Activated effector memory CD4-positive, alpha-beta T cell treated with anti-CD3 and anti-CD28 coated beads, Interleukin-2, amount 50 U/mL, for 16 hours (primary cell): ENCODE data around the gene TRA2B.

ENCODE experiments used
- DNase-seq: peaks from one replicate; pipeline ENCODE4 v3.0.0-alpha.2; 2020

Gene TRA2B

DNA sequence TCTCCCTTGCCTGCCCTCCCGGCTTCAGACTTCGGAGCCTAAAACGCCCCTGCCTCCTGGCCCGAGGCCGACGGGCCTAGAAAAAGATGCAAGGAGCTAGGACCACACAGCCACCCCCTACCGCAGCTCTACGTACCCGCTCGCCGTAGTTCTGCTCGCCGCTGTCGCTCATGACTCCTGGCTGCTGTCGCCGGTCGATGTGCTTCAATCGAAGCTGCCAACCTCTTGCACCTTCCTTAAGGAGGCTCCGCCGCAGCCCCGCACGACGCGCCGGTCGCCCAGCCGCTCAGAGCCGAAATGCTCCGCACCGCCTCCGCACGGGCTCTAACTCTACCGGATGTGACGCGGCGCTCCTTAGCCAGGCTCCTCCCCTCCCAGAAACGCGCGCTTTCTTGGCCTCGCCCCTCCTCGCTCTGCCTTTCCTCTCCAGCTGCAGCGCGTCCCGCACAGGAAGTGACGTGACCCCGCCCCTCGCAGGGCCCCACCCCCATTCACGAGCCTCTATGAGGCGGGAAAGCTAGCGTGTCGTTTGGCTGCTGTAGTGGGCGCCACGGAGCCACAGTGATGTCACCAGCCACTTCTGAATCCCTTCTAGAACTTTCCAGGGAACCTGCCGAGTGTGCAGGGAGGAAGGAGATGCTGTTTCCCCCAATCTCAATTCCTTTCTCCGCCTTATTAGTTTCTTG is at the start of gene TRA2B:
Gene TRA2B, minus strand, starts transcription at position 326 of the 686 bp plus-strand sequence. Its CDS starts 154 bp downstream, at position 172.
- DNase-seq: peak; percentile 100

DNA sequence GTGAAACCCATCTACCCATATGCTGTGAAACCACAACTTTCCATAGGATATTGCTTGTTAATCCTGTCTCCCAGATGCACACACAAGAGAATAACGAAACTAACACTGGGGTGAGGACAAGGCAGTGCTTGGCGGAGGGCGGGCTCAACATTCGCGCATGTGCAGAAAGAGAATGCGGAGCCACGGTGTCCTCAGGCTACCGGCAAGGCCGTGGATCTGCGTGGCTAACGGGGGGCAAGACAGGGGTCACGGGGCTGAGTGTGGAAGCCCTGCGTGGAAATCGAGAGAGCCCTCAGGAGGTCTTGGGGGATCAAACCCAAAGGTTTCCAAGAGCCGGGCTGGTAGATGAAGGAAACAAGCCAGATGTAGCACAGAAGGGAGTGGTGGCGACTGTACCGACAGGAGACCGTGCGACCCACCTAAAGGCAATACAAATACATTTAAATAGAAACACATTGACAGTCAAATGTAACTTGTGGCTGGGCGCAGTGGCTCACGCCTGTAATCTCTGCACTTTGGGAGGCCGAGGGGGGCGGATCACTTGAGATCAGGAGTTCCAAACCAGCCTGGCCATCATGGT is 48.5 kb upstream of the TRA2B start:
- no peak for DNase-seq

DNA sequence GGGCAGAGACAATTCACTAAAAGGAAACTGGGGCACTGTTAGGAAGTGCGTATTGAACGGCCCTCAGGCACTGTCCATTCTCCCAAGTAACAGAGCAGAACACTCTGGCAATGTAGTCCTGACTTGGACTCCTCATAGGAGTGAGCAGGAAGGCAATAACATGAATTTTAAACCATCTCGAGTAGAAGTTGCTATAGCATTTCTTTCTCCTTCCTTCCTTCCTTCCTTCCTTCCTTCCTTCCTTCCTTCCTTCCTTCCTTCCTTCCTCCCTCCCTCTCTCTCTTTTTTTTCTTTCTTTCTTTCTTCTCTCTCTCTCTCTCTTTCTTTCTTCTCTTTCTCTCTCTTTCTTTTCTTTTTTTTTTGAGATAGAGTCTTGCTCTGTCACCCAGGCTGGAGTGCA is 46.4 kb upstream of the TRA2B start:
- no peak for DNase-seq

DNA sequence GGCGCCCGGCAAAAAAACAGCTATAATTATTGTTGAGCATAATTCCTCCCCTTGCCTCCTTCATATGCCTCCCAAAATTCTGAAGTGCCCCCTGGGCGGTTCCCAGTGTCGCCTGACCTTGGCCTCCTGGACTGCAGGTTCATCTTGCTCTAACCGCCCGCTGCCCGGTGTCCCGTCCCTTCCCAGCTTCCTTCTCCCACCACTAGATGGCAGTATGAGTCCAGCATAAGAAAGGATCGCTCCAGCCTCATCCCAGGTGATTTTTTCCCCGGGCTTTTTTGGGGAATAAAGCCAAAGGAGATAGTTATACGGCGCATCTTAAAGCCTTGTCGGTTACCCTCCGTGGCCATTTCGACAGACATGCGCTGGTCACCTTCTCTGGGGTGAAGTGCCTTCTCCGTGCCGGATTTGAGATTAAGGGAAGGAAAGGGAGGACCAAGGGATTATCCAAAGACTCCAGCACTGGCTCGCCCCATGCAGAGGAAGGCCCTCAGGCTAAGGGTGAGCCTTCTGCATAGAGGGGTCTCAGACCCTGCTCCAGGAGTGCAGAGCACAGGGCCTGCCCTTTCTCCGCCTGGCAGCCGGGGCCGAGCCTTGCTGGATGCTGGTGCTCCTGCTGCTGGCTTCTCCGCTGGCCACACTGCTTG is 45.8 kb upstream of the TRA2B start:
- peak; percentile 81 for DNase-seq

DNA sequence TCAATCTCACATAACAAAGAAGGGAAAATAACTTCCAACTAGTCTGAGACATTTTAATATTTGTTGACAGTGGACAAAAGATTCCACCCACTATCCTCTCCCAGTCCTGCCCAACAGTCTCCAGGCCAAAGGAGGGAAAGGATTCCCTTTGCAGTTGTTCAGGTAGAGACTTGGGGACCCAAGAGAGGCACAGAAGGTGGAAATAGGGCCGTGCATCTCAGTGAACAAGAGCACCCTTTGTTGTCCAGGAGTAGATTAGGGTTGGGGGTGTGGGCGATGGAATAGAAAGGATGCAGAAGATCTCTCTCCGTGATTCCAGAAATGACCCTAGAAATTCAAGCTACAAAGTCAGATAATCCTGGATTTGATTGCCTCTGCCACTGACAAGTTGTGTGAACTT is 44.8 kb upstream of the TRA2B start:
- DNase-seq: no peak

DNA sequence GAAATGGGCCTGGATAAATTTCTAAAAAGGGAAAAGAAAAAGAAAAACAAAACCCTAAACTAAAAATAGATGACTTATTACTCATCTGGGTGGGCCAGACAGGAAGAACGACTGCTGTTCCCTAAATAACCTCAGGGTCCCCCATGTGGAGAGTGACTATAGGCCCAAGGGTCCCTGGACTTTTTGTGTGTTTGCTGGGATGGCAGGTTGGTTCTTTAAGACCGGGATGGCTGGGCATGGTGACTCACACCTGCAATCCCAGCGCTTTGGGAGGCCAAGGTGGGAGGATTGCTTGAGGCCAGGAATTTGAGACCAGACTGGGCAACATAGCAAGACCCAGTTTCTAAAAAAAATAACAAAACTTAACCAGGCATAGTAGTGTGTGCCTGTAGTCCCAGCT is 43.8 kb upstream of the TRA2B start:
- DNase-seq: no peak

DNA sequence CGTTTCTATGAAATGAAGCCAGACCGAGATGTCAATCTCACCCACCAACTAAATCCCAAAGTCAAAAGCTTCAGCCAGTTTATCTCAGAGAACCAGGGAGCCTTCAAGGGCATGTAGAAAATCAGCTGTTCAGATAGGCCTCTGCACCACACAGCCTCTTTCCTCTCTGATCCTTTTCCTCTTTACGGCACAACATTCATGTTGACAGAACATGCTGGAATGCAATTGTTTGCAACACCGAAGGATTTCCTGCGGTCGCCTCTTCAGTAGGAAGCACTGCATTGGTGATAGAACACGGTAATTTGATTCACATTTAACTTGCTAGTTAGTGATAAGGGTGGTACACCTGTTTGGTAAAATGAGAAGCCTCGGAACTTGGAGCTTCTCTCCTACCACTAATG is 41.9 kb upstream of the TRA2B start:
- no peak for DNase-seq

DNA sequence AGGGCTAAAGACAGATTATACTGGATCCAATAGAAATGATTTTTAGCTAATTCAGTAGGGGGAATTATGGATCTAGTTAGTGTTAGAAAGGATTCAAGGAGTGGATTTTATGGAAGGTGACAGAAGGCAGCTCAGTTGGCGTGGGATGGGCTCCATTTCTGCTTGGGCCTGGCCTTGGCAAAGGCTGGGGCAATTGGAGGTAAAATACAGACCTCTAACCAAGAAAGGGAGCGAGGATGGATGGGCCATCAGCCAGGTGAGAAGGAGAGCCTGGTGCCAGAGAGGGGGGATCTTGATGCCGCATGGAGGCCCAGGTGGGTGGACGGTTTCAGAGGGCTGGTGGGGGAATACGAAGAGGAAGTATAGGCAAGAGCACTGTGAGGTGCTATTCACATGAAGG is 40.7 kb upstream of the TRA2B start:
- no peak for DNase-seq

DNA sequence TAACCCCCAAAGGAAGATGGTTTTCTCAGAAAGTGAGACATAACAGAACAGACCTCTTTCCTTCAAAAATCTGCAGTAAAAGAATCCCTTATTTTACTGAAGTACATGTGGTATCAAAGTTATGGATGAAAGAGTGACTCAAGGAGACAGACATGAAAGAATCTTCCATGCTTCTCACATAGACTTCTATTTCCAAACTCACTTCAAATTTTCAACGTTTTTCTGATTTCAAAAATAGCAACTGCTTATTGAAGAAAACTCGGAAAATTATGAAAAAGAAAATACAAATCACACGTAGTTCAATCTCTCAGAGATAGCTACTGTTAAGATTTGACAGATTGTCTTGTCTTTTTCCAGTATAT is 39.8 kb upstream of the TRA2B start:
- no peak for DNase-seq

DNA sequence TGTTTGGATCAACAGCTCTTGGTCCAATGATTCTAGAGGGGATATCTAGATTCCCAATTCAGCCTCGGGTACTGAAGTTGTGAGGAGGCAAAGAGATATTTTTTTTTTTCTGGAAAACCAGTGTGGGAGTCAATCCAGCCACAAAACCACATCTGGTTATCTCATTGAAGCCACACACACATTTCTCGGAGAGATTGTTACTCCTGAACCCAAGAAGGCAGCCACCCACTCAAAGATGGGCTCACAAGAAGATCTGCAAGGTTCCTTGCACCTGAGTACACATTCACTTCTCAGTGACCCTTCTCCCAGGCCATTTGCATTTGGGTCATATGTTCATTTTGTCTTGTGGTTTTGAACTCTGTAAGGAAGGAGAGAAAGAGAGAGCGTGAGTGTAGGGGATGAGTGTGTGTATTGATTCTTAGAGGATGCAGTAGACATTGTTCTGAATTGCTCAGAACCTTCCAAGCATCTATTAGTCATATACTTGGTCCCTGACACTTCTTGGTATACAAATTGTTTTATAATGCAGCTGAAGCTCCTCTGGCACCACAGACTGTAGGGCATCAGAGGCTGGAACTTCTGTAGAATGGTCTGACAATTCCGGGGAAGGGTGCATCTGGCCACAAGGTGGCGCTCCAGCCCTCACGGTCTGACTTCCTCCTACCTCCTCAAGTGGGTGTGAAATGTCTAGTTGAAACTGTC is 39.3 kb upstream of the TRA2B start:
- DNase-seq: peak; percentile 94

DNA sequence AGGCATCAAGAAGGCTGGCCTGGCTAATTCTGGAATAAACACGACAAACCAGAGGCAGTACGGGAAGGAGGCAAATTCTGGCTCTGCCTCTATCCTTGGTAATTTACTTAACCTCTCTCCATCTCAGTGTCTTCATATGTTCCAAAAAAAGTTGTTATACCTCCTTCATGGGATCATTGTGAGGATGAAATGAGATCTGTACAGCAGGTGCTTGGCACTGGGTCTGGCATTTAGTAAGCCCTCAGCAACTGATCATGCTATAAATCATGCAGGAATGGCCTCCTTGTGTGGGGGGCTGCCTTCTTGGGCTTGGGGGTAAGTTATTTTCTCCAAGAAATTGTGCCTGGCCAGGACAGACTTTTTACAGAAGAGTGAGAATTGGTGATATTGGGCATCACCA is 38.3 kb upstream of the TRA2B start:
- DNase-seq: no peak

DNA sequence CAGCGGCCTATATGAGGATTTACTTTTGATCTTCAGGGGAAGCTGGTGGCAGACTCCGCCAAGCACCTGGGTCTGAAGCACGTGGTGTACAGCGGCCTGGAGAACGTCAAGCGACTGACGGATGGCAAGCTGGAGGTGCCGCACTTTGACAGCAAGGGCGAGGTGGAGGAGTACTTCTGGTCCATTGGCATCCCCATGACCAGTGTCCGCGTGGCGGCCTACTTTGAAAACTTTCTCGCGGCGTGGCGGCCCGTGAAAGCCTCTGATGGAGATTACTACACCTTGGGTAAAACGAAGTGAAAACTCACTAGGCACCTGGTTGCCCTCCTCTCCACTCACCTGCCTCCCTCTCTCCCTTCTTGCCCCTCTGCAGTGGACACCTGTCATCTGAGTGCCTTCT is 33.8 kb upstream of the TRA2B start:
- no peak for DNase-seq

DNA sequence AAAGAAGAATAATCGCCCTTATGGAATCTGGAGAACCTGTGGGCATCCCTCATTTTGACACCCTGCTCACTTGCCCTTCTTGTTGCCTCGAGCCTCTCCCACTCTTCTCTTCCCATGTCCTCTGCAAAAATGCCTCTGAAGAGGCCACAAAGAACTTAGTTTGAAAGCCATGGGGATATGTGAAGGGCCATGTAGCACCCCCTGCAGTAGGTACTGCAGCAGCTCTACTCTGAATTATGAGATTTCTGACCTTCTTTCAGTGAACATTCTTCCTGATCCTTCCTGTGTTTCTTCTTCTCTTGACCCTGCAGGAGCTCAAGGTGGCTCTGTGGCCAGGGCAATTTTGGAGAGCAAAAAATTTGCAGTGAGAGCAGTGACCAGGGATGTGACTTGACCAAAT is 30.4 kb upstream of the TRA2B start:
- DNase-seq: no peak

DNA sequence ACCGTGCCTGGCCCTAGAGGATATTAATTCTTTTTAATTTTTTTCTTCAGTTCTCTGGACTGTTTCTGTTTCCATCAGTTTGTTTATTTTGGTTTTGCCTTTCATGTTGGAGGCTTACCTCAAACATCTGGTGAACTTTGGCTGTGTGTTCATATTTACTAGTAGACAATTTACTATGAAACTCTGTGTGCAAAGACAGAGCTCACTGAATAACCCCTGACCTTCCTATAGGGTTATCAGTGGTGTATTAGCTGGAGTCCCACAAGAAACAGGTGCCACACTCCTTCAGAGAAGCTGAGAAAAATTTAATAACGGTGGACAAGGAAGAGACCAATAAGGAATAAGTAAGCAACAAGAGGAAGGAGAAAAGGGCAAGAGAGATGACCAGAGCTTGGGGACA is 28.8 kb upstream of the TRA2B start:
- no peak for DNase-seq

DNA sequence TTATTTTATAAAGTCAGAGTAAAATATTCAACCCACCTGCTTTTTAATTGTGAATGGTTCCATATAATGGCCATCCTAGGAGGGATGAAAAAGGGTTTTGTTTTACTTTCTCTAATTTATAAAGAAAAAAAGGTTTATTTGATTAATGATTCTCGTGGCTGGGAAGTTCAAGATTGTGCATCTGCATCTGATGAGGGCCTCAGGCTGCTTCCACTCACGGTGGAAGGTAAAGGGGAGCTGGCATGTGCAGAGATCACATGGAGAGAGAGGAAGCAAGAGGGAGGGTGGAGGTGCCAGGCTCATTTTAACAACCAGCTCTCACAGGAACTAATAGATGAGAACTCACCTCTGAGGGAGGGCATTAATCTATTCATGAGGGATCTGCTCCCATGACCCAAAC is 27.7 kb upstream of the TRA2B start:
- DNase-seq: no peak

DNA sequence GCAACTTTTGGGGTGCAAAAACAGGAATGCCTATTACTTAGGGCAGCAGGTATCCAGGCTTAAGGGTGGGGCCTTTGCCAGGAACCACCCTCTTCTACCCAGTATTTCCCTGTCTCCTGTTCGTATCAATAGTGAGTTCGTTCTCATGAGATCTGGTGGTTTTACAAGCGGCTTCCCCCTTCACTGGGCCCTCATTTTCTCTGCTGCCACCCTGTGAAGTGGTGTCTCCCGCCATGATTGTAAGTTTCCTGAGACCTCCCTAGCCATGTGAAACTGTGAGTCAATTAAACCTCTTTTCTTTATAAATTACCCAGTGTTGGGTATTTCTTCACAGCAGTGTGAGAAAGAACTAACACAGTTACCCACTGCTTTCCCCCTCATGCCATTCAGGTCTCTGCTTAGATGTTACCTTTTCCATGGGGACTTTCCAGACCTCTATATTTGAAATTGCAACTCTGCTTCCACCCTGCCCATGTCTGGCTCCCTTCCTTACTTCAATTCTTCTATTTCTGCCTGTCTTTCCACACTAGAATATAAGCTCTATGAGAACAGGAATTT is 23.9 kb upstream of the TRA2B start:
- no peak for DNase-seq

DNA sequence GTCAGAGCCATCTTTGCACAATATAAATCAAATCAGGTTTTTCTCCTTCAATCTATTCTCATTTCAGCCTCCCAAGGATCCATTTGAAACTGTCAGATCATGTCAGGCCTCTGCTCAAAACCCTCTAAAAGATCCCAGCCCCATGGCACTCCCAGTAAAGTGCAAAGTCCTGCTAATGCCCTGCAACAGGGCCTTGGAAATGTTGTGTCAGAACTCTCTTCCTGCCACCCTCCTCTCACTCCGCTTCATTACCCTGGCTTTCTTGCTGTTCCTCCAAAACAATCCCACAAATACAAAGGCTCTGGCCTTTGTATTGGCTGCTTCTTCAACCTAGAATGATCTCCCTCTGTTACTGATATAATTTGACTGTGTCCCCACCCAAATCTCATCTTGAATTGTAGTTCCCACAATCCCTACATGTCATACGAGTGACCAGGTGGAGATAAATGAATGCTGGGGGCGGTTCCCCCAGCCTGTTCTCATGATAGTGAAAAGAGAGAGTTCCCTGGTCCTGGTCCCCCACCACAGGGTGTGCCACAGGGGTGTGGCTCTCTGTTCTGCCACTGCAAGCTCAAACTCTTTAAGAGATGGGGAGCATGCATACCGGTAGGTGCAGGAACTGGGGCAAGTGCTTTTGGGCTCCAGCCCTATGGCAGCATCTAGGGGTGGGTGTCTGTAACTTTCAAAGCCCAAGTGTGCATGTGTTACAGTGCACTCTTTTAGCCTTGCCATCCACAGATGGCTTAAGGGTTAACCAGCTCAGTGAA is 22.9 kb upstream of the TRA2B start:
- DNase-seq: no peak

DNA sequence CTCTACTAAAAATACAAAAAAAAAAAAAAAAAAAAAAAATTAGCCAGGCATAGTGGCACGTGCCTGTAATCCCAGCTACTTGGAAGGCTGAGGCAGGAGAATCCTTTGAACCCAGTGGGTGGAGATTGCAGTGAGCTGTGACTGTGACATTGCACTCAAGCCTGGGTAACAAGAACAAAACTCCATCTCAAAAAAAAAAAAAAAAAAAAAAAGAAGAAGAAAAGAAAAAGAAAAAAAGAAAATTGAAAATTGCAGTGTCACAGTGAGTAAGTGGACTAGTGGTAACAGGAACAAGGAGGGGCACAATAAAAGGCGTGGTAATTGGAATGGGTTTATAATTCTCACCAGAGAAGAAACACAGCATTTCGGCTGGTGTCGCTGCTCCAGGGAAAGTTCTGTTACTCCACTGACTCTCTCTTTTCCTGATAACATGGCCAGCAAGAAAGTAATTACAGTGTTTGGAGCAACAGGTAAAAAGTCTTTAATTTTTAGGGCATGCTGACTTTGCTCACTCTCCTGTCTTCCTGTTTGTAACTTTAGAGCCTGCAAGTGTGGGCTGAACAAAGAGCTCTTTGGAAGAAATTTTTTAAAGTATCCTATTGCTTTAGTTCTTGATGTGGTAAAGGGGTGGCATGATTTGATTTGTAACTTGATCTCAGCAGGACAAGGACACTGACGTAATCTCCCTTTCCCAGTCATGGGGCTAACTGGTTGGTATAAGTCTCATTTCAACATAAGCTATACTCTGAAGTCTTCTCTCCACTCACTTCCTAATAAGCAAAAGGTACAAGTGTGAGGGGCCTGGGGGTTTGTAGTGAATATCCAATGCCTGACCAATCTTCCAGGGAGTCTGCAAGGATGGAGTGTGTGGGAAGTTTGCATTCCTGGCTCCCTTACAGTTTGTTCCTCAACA is 22.1 kb upstream of the TRA2B start:
- no peak for DNase-seq

DNA sequence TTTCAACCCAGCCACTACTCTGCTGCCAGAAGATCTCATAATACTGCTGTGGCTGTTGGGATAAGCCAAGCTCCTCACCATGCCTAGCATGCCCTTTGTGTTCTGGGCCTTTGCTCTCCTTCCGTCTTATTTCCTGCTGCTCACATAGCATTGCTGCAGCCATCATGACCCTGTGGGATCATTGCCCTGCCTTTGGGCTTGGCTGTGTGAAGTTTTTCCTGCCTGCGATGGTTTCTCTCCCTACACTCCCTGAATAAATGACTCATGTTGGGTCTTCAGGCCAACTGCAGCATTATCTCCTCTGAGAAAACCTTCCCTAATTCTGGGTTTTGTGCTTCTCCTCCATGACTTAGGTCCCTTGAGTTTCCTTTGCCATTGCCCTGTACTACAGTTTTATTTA is 20.8 kb upstream of the TRA2B start:
- no peak for DNase-seq

DNA sequence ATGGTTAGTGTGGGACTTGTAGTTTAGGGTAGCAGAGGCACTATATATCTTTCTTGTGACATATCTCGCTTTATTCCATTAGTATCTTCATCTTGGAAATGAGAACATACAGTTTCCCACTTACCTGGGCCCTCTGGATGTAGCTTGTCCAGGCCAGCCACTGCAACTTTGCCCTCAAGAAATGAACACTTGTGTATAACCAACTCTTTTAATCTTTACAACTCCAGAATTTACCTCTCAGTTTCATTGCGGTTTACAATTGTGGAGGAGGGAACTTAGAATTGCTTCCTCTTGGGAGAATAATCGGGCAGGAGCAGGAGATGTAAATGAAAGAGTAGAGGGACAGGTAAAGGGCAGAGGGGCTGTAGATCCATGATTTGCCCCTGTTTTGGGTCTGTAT is 18.4 kb upstream of the TRA2B start:
- no peak for DNase-seq

DNA sequence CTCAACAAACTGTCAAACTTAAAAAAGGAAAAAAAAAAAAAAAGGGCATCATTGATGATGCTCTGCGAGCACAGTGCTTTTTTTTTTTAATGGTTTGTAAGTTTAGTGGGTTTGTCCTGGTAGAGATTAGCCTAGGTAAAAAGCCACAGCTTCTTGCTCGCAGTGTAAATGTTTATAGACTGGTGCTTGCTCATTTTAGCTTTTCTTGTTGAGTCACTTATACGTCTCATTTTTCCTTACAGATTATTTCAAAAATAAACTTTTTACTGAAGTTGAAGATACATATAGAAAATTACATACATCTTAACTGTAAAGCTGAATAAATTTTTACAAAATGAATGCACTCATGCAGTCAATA is 16.5 kb upstream of the TRA2B start:
- DNase-seq: no peak

DNA sequence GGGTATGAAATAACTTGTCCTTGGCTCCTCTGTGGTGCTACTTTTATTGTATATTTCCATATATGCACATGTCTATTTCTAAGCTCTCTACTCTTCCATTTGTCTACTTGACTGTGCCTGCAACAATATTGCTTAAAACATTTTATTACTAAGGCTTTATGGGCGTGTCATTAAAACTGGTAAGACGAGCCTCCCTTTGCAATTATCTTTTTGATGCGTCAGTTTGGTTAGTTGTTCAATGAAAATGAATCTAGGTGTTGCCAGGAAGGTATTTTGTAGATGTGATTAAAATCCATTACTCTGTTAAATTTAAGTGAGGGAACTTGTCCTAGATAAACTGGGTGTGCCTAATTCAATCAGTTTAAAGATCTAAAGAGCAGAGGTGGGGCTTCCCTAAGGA is 12.9 kb upstream of the TRA2B start:
- DNase-seq: no peak
